Right lobe of liver (tissue), 6 donors: ENCODE data around the gene SYNGR2. TPM values are rescaled to one million over a fixed set of nuclear protein-coding genes. Genes with fewer than 3 reads are reported as not detected.

ENCODE experiments used
- ATAC-seq, 4 donors: fragments of 200-7000 bp; cut with Tn5 transposase; one replicate each; pipeline ENCODE4 v1.9.1; 2020; ENCODE audit warnings: mild to moderate bottlenecking in 4 of 4, moderate library complexity in 4 of 4
- DNase-seq, 3 donors: peaks; one replicate each; pipeline ENCODE4 v3.0.0-alpha.2; 2020
- H3K27ac ChIP-seq, 3 donors: fragments of 200-600 bp; one replicate each; pipeline ENCODE4 v1.8.0; 2022
- H3K27me3 ChIP-seq, 2 donors: fragments of 200-600 bp; one replicate each; pipeline ENCODE4 v1.8.0; 2022
- H3K36me3 ChIP-seq, 4 donors: fragments of 200-600 bp; sonication (generic) in 1 of 4; one replicate each; pipeline versions ENCODE4 v1.5.1 to v1.8.0; 2017 to 2022; ENCODE audit warnings: control low read depth in 1 of 4
- H3K4me1 ChIP-seq, 4 donors: fragments of 200-600 bp; sonication (generic) in 1 of 4; one replicate each; pipeline versions ENCODE4 v1.5.1 to v1.8.0; 2017 to 2022; ENCODE audit warnings: control low read depth in 1 of 4
- H3K4me3 ChIP-seq, 3 donors: fragments of 200-600 bp; one replicate each; pipeline ENCODE4 v1.8.0; 2022
- H3K9me3 ChIP-seq, 4 donors: fragments of 200-600 bp; sonication (generic) in 1 of 4; one replicate each; pipeline versions ENCODE4 v1.5.1 to v1.8.0; 2017 to 2022; ENCODE audit warnings: control low read depth in 1 of 4
- POLR2A ChIP-seq: fragments of 450-650 bp; IDR thresholded peaks from one replicate; pipeline ENCODE4 v1.6.1; 2017; ENCODE audit warnings: antibody characterized with exemption, mild to moderate bottlenecking
- WGBS: methylation state at CpG from one replicate; pipeline ENCODE4 v1.1.6; 2018; ENCODE audit warnings: low coverage, low lambda C conversion rate; ENCODE audit not compliant: insufficient coverage; ENCODE audit errors: missing lambda C conversion rate; 5-methylcytosine and 5-hydroxymethylcytosine counted together
- intact Hi-C, 2 donors: fragments of 100-400 bp; cut with DNase I; formaldehyde crosslinking; loops; one replicate each; pipeline versions ENCODE4 v1.11.2 to v1.14.1; 2022
- total RNA-seq, 6 experiments: library from RNA; depleted of rRNA in 2 of 6; stranded (reverse); fragments of >200 nt in 2 of 6; fragmentation: NEBNext Ultra II Directional in 3 of 6; extraction: Animal tissue kit (Norgen Biotek cat#: 25700) in 3 of 6; gene quantifications; one replicate each; pipeline versions ENCODE4 v1.1.0 to v1.2.4, GENCODE V29; 2016 to 2023
- TF ChIP-seq, protein P1 (sequence below), 4 donors: fragments of 200-600 bp in 3 of 4; fragments of 450-650 bp in 1 of 4; IDR thresholded peaks; one replicate each; pipeline versions ENCODE4 v1.5.1 to v1.8.0; 2016 to 2022; ENCODE audit warnings: antibody characterized with exemption in 4 of 4, mild to moderate bottlenecking in 2 of 4
- donor health status: DM: no; HTN: yes; CAD: no.
- donor health status: DM: no; HTN: no; CAD: no.
- donor health status: DM: no; HTN: no; CAD: no.
- donor health status: DM: no; HTN: yes; CAD: no.
- donor health status: DM: no; HTN: yes; CAD: no.

The SYNGR2 gene
- total RNA-seq, 6 experiments from 2014 or later = 43.3 to 55.8 (median 50.4) TPM

DNA sequence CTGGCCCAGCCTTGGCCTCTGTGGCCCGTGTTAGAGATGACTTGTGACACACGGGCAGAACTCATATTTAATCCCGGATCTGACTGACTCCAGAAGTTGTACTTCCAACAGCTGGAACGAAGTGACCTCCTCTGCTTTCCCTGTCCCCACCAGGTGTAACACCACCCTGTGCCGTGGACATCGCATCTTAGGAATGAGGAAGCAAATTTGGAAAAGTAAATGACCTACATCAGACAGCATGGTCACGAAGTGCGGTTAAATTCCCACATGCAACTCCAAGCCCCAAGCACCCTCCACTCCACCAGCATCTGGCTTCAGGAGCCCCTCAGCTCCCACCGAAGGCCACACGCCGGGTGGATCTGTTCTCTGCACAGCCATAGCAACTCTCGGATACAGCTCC is 15.5 kb downstream of the SYNGR2 start:
- Histone ChIP-seq H3K27ac (peak overlapping the region in 2 of 3 donors; percentile 30 to 71), H3K9me3 (no peaks in the 10 kb centered on the region), H3K27me3 (no peaks in the 10 kb centered on the region), H3K4me3 (no peak overlapping the region), H3K4me1 (peaks cover 0 to 32% (median 15%) of the 10 kb centered on the region in 4 donors), H3K36me3 (no peaks in the 10 kb centered on the region)
- DNase-seq (peak in 1 of 3 donors; percentile 42), ATAC-seq (no peak)
- intact Hi-C loops = no loop called here
- no peak for TF ChIP-seq POLR2A
- TF ChIP-seq, protein P1, sequence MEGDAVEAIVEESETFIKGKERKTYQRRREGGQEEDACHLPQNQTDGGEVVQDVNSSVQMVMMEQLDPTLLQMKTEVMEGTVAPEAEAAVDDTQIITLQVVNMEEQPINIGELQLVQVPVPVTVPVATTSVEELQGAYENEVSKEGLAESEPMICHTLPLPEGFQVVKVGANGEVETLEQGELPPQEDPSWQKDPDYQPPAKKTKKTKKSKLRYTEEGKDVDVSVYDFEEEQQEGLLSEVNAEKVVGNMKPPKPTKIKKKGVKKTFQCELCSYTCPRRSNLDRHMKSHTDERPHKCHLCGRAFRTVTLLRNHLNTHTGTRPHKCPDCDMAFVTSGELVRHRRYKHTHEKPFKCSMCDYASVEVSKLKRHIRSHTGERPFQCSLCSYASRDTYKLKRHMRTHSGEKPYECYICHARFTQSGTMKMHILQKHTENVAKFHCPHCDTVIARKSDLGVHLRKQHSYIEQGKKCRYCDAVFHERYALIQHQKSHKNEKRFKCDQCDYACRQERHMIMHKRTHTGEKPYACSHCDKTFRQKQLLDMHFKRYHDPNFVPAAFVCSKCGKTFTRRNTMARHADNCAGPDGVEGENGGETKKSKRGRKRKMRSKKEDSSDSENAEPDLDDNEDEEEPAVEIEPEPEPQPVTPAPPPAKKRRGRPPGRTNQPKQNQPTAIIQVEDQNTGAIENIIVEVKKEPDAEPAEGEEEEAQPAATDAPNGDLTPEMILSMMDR (IDR thresholded peaks at IDR 0.05) = no peak
- WGBS = 61% methylated on average over 8 of the region's 12 CpGs

DNA sequence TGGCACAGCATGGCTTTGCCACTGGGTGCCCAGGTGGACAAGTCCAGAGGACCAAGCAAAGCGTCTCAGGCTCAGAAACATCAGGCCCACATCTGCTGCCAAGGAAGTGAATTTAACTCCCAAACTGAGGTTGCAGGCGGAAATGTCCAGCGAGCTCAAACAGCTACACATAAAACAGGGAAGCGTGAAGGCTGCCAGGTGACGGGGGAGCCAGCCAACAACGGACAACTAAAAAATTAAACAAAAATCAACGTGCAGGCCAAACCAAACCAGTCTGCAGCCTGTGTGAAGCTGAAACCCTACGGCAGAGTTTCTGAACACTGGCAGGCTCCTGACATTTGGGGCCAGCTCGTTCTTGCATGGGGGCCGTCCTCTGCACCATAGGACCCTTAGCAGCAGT is 16.0 kb downstream of the SYNGR2 start:
- DNase-seq (peak in 1 of 3 donors; percentile 80), ATAC-seq (peak in 2 of 4 donors; percentile 0 to 1)
- intact Hi-C loops = no loop called here
- Histone ChIP-seq H3K27me3 (no peaks in the 10 kb centered on the region), H3K4me3 (no peak overlapping the region), H3K4me1 (peaks cover 0 to 35% (median 15%) of the 10 kb centered on the region in 4 donors), H3K9me3 (no peaks in the 10 kb centered on the region), H3K36me3 (no peaks in the 10 kb centered on the region), H3K27ac (peak overlapping the region; percentile 24 to 71 (median 30))
- 63% methylated on average over 3 of the region's 10 CpGs for WGBS
- TF ChIP-seq POLR2A = no peak
- TF ChIP-seq, protein P1 (IDR thresholded peaks at IDR 0.05) = no peak

DNA sequence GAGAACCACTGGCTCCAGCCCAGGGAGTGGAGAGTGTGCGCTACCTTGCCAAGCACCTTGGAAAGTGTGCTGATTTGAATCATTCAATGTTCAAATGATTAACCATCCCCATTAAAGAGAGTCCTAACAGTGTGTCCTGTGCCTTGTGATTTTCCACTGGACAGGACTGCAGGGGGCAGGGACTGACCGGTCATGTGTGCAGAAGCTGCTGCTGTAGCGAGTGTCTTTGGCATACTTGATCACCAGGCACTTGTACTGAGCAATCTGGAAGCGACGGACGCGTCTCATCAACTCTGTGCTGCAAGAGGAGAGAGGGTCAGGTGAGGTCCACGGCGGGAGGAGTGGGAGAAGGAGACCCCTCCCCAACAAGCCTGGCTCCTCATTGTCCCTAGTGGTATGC is 16.5 kb downstream of the SYNGR2 start:
- ATAC-seq (peak; percentile 42 to 69 (median 61)), DNase-seq (peak; percentile 62 to 91 (median 85))
- Histone ChIP-seq H3K4me3 (peak overlapping the region in 2 of 3 donors; percentile 19 to 47), H3K27ac (peak overlapping the region; percentile 24 to 71 (median 45)), H3K36me3 (no peaks in the 10 kb centered on the region), H3K9me3 (no peaks in the 10 kb centered on the region), H3K27me3 (no peaks in the 10 kb centered on the region), H3K4me1 (peaks cover 0 to 40% (median 17%) of the 10 kb centered on the region in 4 donors)
- peak; percentile 57 for TF ChIP-seq POLR2A
- TF ChIP-seq, protein P1 (IDR thresholded peaks at IDR 0.05) = no peak
- intact Hi-C loops = no loop called here
- 28% methylated on average over 9 of the region's 9 CpGs for WGBS

DNA sequence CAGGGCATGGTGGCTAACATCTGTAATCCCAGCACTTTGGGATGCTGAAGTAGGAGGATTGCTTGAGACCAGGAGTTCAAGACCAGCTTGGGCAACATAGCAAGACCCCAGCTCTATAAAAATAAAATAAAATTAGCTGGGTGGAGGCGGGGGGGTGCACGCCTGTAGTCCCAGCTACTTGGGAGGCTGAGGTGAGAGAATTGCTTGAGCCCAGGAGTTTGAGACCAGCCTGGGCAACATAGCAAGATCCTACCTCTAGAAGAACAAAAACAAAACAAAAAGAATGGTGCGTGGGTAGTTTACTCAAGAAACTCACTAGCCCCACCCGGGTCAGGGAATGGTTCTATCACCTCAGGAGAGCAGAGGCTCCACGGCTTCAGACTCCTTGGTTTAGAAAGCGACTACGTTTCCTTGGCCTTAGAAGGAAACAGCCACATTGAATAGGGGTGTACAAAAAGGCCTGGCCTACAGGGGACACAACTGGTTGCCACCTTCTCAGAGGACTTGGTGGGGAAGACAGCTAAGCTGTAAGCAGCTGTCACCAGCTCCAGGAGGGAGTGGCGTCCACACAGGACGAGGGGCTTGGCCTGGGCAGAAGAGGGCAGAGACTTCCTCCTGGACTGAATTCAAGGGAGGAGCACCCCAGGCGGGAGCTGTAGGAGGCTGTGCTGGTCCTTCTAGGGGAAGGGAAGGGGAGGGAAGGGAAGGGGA is 17.8 kb downstream of the SYNGR2 start:
- Histone ChIP-seq H3K4me3 (peak overlapping the region in 1 of 3 donors; percentile 47), H3K4me1 (peaks cover 0 to 50% (median 22%) of the 10 kb centered on the region in 4 donors), H3K27ac (peak overlapping the region in 1 of 3 donors; percentile 71), H3K27me3 (no peaks in the 10 kb centered on the region), H3K36me3 (peaks cover 0 to 5% (median 2%) of the 10 kb centered on the region in 4 donors), H3K9me3 (no peaks in the 10 kb centered on the region)
- intact Hi-C loops = no loop called here
- 44% methylated on average over 10 of the region's 10 CpGs for WGBS
- TF ChIP-seq, protein P1 (IDR thresholded peaks at IDR 0.05) = no peak
- no peak for TF ChIP-seq POLR2A
- ATAC-seq = peak in 1 of 4 donors; percentile 2
- no peak for DNase-seq
